ENCODE results near the gene BEND3.

Gene BEND3

DNA sequence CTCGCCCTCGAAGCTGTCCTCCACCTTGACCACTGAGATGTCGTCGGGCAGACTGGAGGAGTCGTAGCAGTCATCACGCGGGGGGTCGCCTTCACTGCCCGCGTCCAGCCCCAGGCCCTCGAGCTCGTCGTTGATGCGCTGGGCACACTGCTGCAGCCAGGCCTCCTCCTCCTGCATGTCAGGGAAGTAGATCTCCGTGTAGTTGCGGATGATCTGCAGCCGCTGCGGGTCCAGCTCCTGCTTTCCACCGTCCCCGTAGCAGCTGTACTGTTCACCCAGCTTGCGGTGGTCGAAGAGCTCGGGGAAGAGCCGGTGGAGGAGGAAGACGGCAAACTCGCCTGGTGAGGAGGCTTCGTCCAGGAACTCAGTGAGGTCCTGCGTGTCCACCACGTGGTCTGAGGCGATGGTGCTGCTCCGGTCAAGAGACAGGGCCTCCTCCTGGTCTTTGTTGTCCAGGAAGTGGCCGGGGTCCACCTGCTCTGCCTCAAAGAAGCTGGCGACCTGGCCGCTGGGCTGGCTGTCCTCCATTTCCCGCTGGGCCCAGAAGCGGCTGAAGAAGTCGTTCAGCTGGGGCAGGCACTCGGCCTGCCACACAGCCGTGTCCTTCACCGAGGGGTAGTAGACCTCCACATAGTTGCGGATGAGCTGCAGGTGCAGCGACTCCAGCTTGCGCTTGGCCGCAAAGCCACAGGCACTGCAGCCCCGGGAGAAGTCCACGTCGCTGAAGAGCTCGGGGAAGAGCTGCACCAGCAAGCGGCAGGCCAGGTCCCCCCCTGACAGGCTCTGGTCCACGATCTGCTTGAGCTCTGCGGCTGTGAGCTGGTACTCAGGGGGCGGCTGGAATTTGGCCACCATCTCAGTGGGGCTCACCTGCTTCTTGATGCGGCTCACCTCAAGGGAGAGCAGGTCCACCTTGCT, 45.4 kb downstream of the BEND3 start:
- no peak overlapping the region for H2AFZ ChIP-seq (ENCODE audit: low read depth, low read length)
- H2BK120ac ChIP-seq (ENCODE audit: low read depth, low read length) = no peak overlapping the region
- H4K91ac ChIP-seq (ENCODE audit: low read length) = no peak overlapping the region
- no peak overlapping the region for H3K27ac ChIP-seq (ENCODE audit: low read length, poor library complexity, severe bottlenecking)
- H3K18ac ChIP-seq (ENCODE audit: low read depth in 1 of 2, low read length in 2 of 2) = no peak overlapping the region
- H4K8ac ChIP-seq (ENCODE audit: low read length) = no peak overlapping the region
- H3K9me3 ChIP-seq (ENCODE audit: control insufficient read depth, low read length) = no peaks in the 10 kb centered on the region
- peak overlapping the region in 1 of 2 experiments; percentile 14 for H3K4me3 ChIP-seq (ENCODE audit: insufficient read depth in 1 of 2, low read depth in 1 of 2, low read length in 2 of 2)
- H3K36me3 ChIP-seq (ENCODE audit: control insufficient read depth in 1 of 2, insufficient read depth in 2 of 2, low read depth in 1 of 2, low read length in 2 of 2) = peaks cover 0 to 34% of the 10 kb centered on the region in 2 experiments
- H3K79me1 ChIP-seq (replicated peaks; ENCODE audit: low read length, poor library complexity, severe bottlenecking) = peaks cover 1% of the 10 kb centered on the region
- peaks cover 10% of the 10 kb centered on the region for H3K4me1 ChIP-seq (ENCODE audit: control insufficient read depth, insufficient read depth, low read depth, low read length)
- H2BK15ac ChIP-seq (ENCODE audit: low read depth, poor library complexity, severe bottlenecking) = no peak overlapping the region
- H3K27me3 ChIP-seq (ENCODE audit: control insufficient read depth in 1 of 2, insufficient read depth in 1 of 2, low read length in 2 of 2) = no peaks in the 10 kb centered on the region
- no peak overlapping the region for H3K4me2 ChIP-seq (ENCODE audit: low read length, poor library complexity, severe bottlenecking)
- WGBS = 97% methylated on average over 53 of the region's 53 CpGs
- no peak overlapping the region for H3K4ac ChIP-seq (ENCODE audit: low read depth in 1 of 2, low read length in 2 of 2)
- no peak overlapping the region for H3K14ac ChIP-seq (ENCODE audit: low read length in 2 of 2)
- no peak for DNase-seq
- no peak overlapping the region for H2AK5ac ChIP-seq (ENCODE audit: low read length, severe bottlenecking)
- H3K9ac ChIP-seq (ENCODE audit: low read length) = no peak overlapping the region
- H2BK5ac ChIP-seq (ENCODE audit: low read depth, low read length, poor library complexity, severe bottlenecking) = no peak overlapping the region
- no peak overlapping the region for H2BK12ac ChIP-seq (ENCODE audit: low read length in 2 of 2)
- H3K23ac ChIP-seq (ENCODE audit: low read length in 2 of 2) = no peak overlapping the region

DNA sequence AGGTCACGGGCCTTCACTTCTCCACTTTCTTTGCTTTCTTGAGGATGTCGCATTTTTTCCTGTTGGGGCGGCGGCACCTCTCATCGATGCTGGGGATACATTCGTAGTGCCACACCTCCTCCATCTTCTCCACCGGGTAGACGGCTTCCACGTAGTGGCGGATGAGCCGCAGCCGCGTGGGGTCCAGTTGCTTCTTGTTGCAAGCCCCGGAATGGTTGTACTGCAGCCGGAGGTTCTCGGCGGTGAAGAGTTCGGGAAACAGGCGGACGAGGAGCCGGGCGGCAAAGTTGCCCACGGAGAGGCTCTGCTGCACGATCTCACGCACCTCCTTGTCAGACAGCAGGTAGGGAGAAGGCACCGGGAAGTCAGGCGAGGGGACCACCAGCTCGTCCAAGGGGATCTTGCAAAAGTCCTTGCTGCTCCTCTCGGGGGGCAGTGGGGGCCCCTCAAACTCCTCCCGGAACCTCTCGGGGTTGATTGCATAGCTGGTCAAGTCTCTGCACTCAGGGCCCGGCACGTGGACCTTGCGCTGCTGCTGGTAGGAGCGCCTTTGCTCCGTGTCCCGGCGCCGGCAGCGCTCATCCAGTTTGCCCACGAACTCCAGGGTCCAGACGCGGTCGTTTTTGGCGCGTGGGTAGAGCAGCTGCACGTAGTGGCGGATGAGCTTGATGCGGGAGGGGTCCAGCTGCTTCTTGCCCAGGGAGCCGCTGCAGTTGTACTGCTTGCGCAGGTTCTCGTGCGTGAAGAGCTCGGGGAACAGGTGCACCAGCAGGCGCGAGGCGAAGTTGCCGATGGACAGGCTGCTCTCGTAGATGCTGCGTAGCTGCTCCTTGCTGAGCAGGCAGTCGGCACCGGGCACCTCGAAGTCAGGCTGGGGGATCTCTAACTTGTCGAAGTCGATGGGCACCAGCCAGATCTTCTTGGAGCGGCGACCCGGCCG, 46.4 kb downstream of the BEND3 start:
- Histone ChIP-seq H4K91ac (ENCODE audit: low read length) (no peak overlapping the region), H3K79me1 (replicated peaks; ENCODE audit: low read length, poor library complexity, severe bottlenecking) (peaks cover 1% of the 10 kb centered on the region), H3K9ac (ENCODE audit: low read length) (no peak overlapping the region), H3K4ac (ENCODE audit: low read depth in 1 of 2, low read length in 2 of 2) (no peak overlapping the region), H3K27ac (ENCODE audit: low read length, poor library complexity, severe bottlenecking) (no peak overlapping the region), H3K4me1 (ENCODE audit: control insufficient read depth, insufficient read depth, low read depth, low read length) (peaks cover 14% of the 10 kb centered on the region), H3K4me3 (ENCODE audit: insufficient read depth in 1 of 2, low read depth in 1 of 2, low read length in 2 of 2) (no peak overlapping the region), H2BK12ac (ENCODE audit: low read length in 2 of 2) (no peak overlapping the region), H2BK15ac (ENCODE audit: low read depth, poor library complexity, severe bottlenecking) (no peak overlapping the region), H3K27me3 (ENCODE audit: control insufficient read depth in 1 of 2, insufficient read depth in 1 of 2, low read length in 2 of 2) (no peaks in the 10 kb centered on the region), H3K14ac (ENCODE audit: low read length in 2 of 2) (no peak overlapping the region), H2AK5ac (ENCODE audit: low read length, severe bottlenecking) (no peak overlapping the region), H3K36me3 (ENCODE audit: control insufficient read depth in 1 of 2, insufficient read depth in 2 of 2, low read depth in 1 of 2, low read length in 2 of 2) (peaks cover 0 to 34% of the 10 kb centered on the region in 2 experiments), H2BK5ac (ENCODE audit: low read depth, low read length, poor library complexity, severe bottlenecking) (no peak overlapping the region), H3K23ac (ENCODE audit: low read length in 2 of 2) (no peak overlapping the region), H3K4me2 (ENCODE audit: low read length, poor library complexity, severe bottlenecking) (no peak overlapping the region), H4K8ac (ENCODE audit: low read length) (no peak overlapping the region), H2BK120ac (ENCODE audit: low read depth, low read length) (no peak overlapping the region), H3K9me3 (ENCODE audit: control insufficient read depth, low read length) (no peaks in the 10 kb centered on the region), H3K18ac (ENCODE audit: low read depth in 1 of 2, low read length in 2 of 2) (no peak overlapping the region), H2AFZ (ENCODE audit: low read depth, low read length) (no peak overlapping the region)
- DNase-seq = no peak
- 98% methylated on average over 69 of the region's 69 CpGs for WGBS

DNA sequence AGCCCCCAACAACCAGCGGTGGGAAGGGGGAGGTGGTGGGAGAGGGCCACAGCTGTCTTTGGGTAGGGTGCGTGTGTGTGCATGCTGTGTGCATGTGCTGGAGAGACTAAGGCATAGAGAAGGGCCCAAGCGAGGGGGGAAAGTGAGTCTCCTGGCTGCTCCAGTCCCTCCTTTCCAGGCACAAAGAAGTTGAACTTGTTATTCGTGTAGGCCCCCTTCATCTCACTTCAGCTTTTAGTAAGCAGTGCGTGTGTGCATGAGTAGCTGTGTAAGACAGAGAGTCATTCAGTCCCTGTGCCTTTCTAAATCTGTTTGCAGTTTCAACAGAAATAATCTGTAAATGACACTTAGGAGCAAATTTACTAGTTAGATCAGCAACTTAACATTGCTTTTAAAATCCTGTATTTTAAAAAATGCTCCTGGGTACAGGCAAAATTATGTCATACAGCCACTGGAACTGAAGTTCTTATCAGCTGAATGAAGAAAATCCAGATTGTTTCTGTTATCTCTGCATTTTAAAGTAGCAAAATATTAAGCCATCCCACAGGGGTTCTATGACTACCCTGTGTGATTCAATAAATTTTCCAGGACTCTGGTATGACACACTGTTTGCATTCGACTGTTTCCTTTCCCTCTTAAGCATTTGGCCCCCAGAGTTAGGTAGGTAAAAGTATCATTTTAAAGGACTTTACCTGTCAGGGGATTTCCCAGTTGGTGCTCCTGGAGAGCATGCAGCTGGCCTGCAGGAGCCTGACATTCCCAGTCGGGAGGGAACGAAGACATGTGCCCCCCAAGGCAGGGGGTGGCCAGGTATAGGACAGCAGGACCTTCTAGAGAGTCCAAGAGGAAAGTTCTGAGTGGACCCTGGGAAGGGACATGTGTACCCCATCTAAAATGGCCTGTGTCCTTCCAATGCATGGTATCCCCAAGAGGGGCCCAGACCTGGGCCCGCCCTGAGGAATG, 48.3 kb downstream of the BEND3 start:
- Histone ChIP-seq H3K36me3 (ENCODE audit: control insufficient read depth in 1 of 2, insufficient read depth in 2 of 2, low read depth in 1 of 2, low read length in 2 of 2) (peaks cover 0 to 30% of the 10 kb centered on the region in 2 experiments), H2AK5ac (ENCODE audit: low read length, severe bottlenecking) (no peak overlapping the region), H3K23ac (ENCODE audit: low read length in 2 of 2) (no peak overlapping the region), H2BK15ac (ENCODE audit: low read depth, poor library complexity, severe bottlenecking) (no peak overlapping the region), H3K4ac (ENCODE audit: low read depth in 1 of 2, low read length in 2 of 2) (no peak overlapping the region), H3K4me1 (ENCODE audit: control insufficient read depth, insufficient read depth, low read depth, low read length) (peaks cover 14% of the 10 kb centered on the region), H3K9ac (ENCODE audit: low read length) (no peak overlapping the region), H3K79me1 (replicated peaks; ENCODE audit: low read length, poor library complexity, severe bottlenecking) (no peaks in the 10 kb centered on the region), H4K91ac (ENCODE audit: low read length) (no peak overlapping the region), H3K14ac (ENCODE audit: low read length in 2 of 2) (no peak overlapping the region), H2AFZ (ENCODE audit: low read depth, low read length) (no peak overlapping the region), H3K9me3 (ENCODE audit: control insufficient read depth, low read length) (no peaks in the 10 kb centered on the region), H3K4me2 (ENCODE audit: low read length, poor library complexity, severe bottlenecking) (no peak overlapping the region), H3K4me3 (ENCODE audit: insufficient read depth in 1 of 2, low read depth in 1 of 2, low read length in 2 of 2) (no peak overlapping the region), H2BK5ac (ENCODE audit: low read depth, low read length, poor library complexity, severe bottlenecking) (no peak overlapping the region), H3K18ac (ENCODE audit: low read depth in 1 of 2, low read length in 2 of 2) (no peak overlapping the region), H3K27me3 (ENCODE audit: control insufficient read depth in 1 of 2, insufficient read depth in 1 of 2, low read length in 2 of 2) (peaks cover 0 to under 1% of the 10 kb centered on the region in 2 experiments), H2BK120ac (ENCODE audit: low read depth, low read length) (no peak overlapping the region), H4K8ac (ENCODE audit: low read length) (peak overlapping the region; percentile 12), H2BK12ac (ENCODE audit: low read length in 2 of 2) (peak overlapping the region in 1 of 2 experiments; percentile 6), H3K27ac (ENCODE audit: low read length, poor library complexity, severe bottlenecking) (no peak overlapping the region)
- no peak for DNase-seq
- WGBS = 90% methylated on average over 7 of the region's 9 CpGs
